ENCODE results near the gene MRM3. TPM values are rescaled to one million over a fixed set of nuclear protein-coding genes. Genes with fewer than 3 reads are reported as not detected.

MRM3 gene
- total RNA-seq, 2 experiments from 2014 or later, result 29.5 to 47.1 TPM

DNA sequence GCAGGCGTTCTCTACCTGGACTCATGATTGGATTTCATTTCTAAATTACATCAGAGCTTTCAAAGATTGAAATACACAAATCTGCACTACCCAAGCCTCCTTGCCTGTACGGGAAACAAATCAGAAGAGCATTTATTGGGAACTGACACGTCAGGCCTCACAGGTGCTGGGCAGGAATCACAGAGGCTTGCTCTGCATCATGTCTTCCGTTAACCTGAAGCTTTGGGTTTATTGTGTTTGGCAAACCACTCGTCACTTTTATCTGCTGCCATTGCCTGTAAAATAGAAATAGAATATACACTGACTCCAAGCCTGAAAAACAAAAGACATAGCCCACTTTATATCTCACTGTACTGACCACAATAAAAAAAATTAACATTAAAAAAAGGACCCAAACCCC, 22.2 kb upstream of the MRM3 start:
- POLR2A ChIA-PET, result no interaction called here
- no TSS peak for BruUV-seq (replicated peaks)

DNA sequence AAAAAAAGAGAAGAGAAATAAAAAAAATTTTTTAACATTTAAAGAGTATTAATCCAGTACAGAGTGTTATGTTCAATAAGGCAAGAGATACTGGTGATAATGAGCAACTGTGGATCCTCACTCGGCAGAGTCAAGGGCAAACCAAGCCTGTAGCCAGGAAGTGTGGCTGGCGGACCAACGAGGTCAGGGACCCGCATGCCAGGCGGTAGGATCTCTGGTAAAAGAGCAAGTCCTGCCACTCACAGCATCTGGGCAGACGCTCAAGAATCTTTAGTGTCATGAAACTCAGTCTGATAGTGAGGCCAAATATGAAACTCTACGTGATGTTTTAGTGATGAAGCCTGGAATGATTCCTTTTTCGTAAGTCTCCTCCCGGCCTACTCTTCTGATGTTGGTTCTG, 21.8 kb upstream of the MRM3 start:
- ChIA-PET CTCF (ENCODE audit: unreplicated experiment) (no interaction called here), POLR2A (no interaction called here)
- Histone ChIP-seq H4K20me1 (ENCODE audit: insufficient read depth, low read length) (no peaks in the 10 kb centered on the region), H3K4me3 (ENCODE audit: low read depth, low read length, poor library complexity, severe bottlenecking) (no peak overlapping the region), H3K36me3 (ENCODE audit: insufficient read depth, low read length) (peaks cover 84% of the 10 kb centered on the region), H3K4me2 (ENCODE audit: low read length) (no peak overlapping the region), H3K9me2 (ENCODE audit: insufficient read depth, low read length) (no peaks in the 10 kb centered on the region), H2AFZ (ENCODE audit: low read length) (no peak overlapping the region), H3K27ac (ENCODE audit: low read depth, low read length, poor library complexity, severe bottlenecking) (no peak overlapping the region), H3K79me2 (ENCODE audit: insufficient read depth, low read depth, low read length) (no peaks in the 10 kb centered on the region), H3K9me3 (ENCODE audit: low read length) (no peaks in the 10 kb centered on the region), H3K4me1 (ENCODE audit: insufficient read depth, low read length, poor library complexity, severe bottlenecking) (no peaks in the 10 kb centered on the region)
- no TSS peak for BruUV-seq (replicated peaks)
- TF ChIP-seq, protein P1, sequence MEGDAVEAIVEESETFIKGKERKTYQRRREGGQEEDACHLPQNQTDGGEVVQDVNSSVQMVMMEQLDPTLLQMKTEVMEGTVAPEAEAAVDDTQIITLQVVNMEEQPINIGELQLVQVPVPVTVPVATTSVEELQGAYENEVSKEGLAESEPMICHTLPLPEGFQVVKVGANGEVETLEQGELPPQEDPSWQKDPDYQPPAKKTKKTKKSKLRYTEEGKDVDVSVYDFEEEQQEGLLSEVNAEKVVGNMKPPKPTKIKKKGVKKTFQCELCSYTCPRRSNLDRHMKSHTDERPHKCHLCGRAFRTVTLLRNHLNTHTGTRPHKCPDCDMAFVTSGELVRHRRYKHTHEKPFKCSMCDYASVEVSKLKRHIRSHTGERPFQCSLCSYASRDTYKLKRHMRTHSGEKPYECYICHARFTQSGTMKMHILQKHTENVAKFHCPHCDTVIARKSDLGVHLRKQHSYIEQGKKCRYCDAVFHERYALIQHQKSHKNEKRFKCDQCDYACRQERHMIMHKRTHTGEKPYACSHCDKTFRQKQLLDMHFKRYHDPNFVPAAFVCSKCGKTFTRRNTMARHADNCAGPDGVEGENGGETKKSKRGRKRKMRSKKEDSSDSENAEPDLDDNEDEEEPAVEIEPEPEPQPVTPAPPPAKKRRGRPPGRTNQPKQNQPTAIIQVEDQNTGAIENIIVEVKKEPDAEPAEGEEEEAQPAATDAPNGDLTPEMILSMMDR (conservative IDR thresholded peaks at IDR 0.05; ENCODE audit: low read length), result no peak
- no peak for TF ChIP-seq EZH2phosphoT487 (IDR thresholded peaks at IDR 0.05; ENCODE audit: borderline replicate concordance, low read depth, low read length)
- DNase-seq (ENCODE audit: low spot score), result no peak
- intact Hi-C loops (cut with micrococcal nuclease; ENCODE audit: unreplicated experiment), result no loop called here

More for the DNA sequence above, 22.2 kb upstream of the MRM3 start:
- H3K4me2 ChIP-seq (ENCODE audit: low read length), result no peak overlapping the region
- CTCF ChIA-PET (ENCODE audit: unreplicated experiment), result no interaction called here
- no peaks in the 10 kb centered on the region for H3K4me1 ChIP-seq (ENCODE audit: insufficient read depth, low read length, poor library complexity, severe bottlenecking)
- H3K27ac ChIP-seq (ENCODE audit: low read depth, low read length, poor library complexity, severe bottlenecking), result no peak overlapping the region
- H3K36me3 ChIP-seq (ENCODE audit: insufficient read depth, low read length), result peaks cover 83% of the 10 kb centered on the region
- intact Hi-C loops (cut with micrococcal nuclease; ENCODE audit: unreplicated experiment), result no loop called here
- no peaks in the 10 kb centered on the region for H3K9me2 ChIP-seq (ENCODE audit: insufficient read depth, low read length)
- H3K79me2 ChIP-seq (ENCODE audit: insufficient read depth, low read depth, low read length), result no peaks in the 10 kb centered on the region
- no peaks in the 10 kb centered on the region for H3K9me3 ChIP-seq (ENCODE audit: low read length)
- no peaks in the 10 kb centered on the region for H4K20me1 ChIP-seq (ENCODE audit: insufficient read depth, low read length)
- DNase-seq (ENCODE audit: low spot score), result no peak
- H2AFZ ChIP-seq (ENCODE audit: low read length), result no peak overlapping the region
- no peak for TF ChIP-seq EZH2phosphoT487 (IDR thresholded peaks at IDR 0.05; ENCODE audit: borderline replicate concordance, low read depth, low read length)
- TF ChIP-seq, protein P1 (conservative IDR thresholded peaks at IDR 0.05; ENCODE audit: low read length), result no peak
- no peak overlapping the region for H3K4me3 ChIP-seq (ENCODE audit: low read depth, low read length, poor library complexity, severe bottlenecking)

DNA sequence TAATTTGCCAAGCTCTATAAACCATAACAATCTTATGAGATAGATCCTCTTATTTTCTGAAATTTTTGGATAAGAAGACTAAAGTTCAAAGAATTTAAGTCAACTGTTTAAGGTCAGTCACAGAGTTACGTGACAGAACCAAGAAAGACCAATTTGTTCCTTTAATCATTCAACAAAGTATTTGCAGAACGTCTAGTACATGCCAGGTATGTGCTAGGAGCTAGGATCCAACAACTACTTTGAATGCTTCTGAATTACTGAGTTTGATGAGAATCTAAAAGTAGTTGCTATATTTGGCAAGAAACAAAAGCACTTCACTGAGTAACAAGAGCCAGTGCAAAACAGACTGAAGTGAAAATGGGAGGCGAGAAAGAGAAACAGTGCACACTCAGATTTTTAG, 15.1 kb upstream of the MRM3 start:
- H2AFZ ChIP-seq (ENCODE audit: low read length), result no peak overlapping the region
- no peak for DNase-seq (ENCODE audit: low spot score)
- no peaks in the 10 kb centered on the region for H4K20me1 ChIP-seq (ENCODE audit: insufficient read depth, low read length)
- no peaks in the 10 kb centered on the region for H3K9me3 ChIP-seq (ENCODE audit: low read length)
- peaks cover 75% of the 10 kb centered on the region for H3K36me3 ChIP-seq (ENCODE audit: insufficient read depth, low read length)
- CTCF ChIA-PET (ENCODE audit: unreplicated experiment), result no interaction called here
- no peak overlapping the region for H3K4me3 ChIP-seq (ENCODE audit: low read depth, low read length, poor library complexity, severe bottlenecking)
- H3K27ac ChIP-seq (ENCODE audit: low read depth, low read length, poor library complexity, severe bottlenecking), result no peak overlapping the region
- TF ChIP-seq EZH2phosphoT487 (IDR thresholded peaks at IDR 0.05; ENCODE audit: borderline replicate concordance, low read depth, low read length), result no peak
- TF ChIP-seq, protein P1 (conservative IDR thresholded peaks at IDR 0.05; ENCODE audit: low read length), result no peak
- no peaks in the 10 kb centered on the region for H3K4me1 ChIP-seq (ENCODE audit: insufficient read depth, low read length, poor library complexity, severe bottlenecking)
- H3K4me2 ChIP-seq (ENCODE audit: low read length), result no peak overlapping the region
- H3K9me2 ChIP-seq (ENCODE audit: insufficient read depth, low read length), result no peaks in the 10 kb centered on the region
- H3K79me2 ChIP-seq (ENCODE audit: insufficient read depth, low read depth, low read length), result no peaks in the 10 kb centered on the region
- intact Hi-C loops (cut with micrococcal nuclease; ENCODE audit: unreplicated experiment), result no loop called here
- POLR2A ChIA-PET, result interaction anchor here (0.7 kb wide), 1 partner anchor 26 kb away, joined by 6 read pairs; no protein-coding TSS in a partner anchor
- BruUV-seq (replicated peaks), result no TSS peak
